Liver (tissue), 3 donors: ENCODE results near the gene ZNF18.

Source experiments
- EGR1 ChIP-seq, 2 donors: IDR thresholded peaks; 2 replicates each; pipeline ENCODE4 v1.6.1; 2016 to 2018; ENCODE audit warnings: antibody characterized with exemption in 2 of 2, low read depth in 2 of 2
- RAD21 ChIP-seq, 2 donors: IDR thresholded peaks; 2 replicates each; pipeline ENCODE4 v1.6.1; 2016; ENCODE audit warnings: antibody characterized with exemption in 2 of 2, mild to moderate bottlenecking in 2 of 2
- TF ChIP-seq, protein P1 (sequence below): fragments of 150-350 bp; IDR thresholded peaks from 2 replicates; pipeline ENCODE4 v1.5.1; 2017; ENCODE audit warnings: improper control_type of control experiment, low read depth, low read length; ENCODE audit not compliant: missing input control
- TF ChIP-seq, protein P2 (sequence below): IDR thresholded peaks from 2 replicates; pipeline ENCODE4 v1.6.1; 2016; ENCODE audit warnings: antibody characterized with exemption
- TF ChIP-seq, protein P3 (sequence below): IDR thresholded peaks from 2 replicates; pipeline ENCODE4 v1.6.1; 2016; ENCODE audit warnings: antibody characterized with exemption
- donor health status: healthy.
- donor health status: healthy.

DNA sequence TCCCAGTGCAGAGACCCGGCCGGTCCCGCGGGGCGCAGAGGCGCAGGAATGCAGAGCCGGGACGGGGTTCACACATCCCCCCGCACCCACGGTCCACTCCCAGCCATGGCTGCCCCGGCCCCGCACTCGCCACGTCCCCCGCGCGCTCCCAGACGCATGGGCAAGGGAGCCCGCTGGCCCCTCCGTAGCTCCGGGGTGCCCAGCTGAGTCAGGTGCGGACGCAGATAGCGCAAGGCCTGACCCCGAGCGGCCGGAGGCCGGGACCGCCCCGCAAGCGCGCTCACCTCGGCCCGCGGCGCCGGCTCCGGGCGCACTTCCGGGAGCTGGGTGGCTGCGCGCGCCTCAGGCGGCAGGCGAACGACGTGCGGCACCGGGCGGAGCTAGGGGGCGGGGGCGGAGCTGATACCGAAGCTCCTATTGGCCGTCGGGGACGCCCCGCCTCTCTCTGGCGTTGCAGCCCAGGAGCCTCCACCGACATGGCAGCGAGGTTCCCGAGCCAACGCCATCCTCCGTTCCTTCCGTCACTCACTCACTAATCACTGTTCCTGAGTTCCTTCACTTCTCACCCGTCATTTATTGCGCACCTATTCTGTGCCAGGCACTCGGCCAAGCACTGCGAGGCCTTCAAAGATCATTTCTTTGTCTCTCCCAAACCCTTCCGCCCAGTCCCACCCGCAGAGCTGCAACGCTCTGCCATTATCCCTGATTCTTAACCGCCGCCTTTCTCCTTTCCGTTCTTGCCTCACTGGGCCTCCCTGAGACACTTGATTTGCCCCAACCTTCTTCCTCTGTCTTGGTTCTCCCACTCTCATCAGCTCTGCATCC is at the start of gene ZNF18:
- TF ChIP-seq RAD21 (IDR thresholded peaks at IDR 0.05) (peak in 1 of 2 donors; percentile 13), EGR1 (IDR thresholded peaks at IDR 0.05; ENCODE audit: low read depth in 2 of 2) (peak in 1 of 2 donors; percentile 61)
- TF ChIP-seq, protein P1, sequence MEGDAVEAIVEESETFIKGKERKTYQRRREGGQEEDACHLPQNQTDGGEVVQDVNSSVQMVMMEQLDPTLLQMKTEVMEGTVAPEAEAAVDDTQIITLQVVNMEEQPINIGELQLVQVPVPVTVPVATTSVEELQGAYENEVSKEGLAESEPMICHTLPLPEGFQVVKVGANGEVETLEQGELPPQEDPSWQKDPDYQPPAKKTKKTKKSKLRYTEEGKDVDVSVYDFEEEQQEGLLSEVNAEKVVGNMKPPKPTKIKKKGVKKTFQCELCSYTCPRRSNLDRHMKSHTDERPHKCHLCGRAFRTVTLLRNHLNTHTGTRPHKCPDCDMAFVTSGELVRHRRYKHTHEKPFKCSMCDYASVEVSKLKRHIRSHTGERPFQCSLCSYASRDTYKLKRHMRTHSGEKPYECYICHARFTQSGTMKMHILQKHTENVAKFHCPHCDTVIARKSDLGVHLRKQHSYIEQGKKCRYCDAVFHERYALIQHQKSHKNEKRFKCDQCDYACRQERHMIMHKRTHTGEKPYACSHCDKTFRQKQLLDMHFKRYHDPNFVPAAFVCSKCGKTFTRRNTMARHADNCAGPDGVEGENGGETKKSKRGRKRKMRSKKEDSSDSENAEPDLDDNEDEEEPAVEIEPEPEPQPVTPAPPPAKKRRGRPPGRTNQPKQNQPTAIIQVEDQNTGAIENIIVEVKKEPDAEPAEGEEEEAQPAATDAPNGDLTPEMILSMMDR = no peak
- TF ChIP-seq, protein P2, sequence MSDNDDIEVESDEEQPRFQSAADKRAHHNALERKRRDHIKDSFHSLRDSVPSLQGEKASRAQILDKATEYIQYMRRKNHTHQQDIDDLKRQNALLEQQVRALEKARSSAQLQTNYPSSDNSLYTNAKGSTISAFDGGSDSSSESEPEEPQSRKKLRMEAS = no peak
- TF ChIP-seq, protein P3, sequence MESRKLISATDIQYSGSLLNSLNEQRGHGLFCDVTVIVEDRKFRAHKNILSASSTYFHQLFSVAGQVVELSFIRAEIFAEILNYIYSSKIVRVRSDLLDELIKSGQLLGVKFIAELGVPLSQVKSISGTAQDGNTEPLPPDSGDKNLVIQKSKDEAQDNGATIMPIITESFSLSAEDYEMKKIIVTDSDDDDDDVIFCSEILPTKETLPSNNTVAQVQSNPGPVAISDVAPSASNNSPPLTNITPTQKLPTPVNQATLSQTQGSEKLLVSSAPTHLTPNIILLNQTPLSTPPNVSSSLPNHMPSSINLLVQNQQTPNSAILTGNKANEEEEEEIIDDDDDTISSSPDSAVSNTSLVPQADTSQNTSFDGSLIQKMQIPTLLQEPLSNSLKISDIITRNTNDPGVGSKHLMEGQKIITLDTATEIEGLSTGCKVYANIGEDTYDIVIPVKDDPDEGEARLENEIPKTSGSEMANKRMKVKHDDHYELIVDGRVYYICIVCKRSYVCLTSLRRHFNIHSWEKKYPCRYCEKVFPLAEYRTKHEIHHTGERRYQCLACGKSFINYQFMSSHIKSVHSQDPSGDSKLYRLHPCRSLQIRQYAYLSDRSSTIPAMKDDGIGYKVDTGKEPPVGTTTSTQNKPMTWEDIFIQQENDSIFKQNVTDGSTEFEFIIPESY = no peak
